H9 (cell line): ENCODE results near the gene RRAD. TPM values are rescaled to one million over a fixed set of nuclear protein-coding genes. Genes with fewer than 3 reads are reported as not detected.

Experiments
- DNase-seq: peaks from one replicate; pipeline ENCODE4 v3.0.0-alpha.2; 2017
- H2AFZ ChIP-seq: one replicate; pipeline ENCODE4 v1.6.1; 2013; ENCODE audit warnings: mild to moderate bottlenecking, low read length, control low read depth, moderate library complexity
- H2AK5ac ChIP-seq: 2 replicates; pipeline ENCODE4 v1.6.1; 2013; ENCODE audit warnings: low read length, control low read depth, mixed read lengths; ENCODE audit not compliant: insufficient read length
- H2BK120ac ChIP-seq: one replicate; pipeline ENCODE4 v1.6.1; 2013; ENCODE audit warnings: low read depth, mild to moderate bottlenecking, low read length, control low read depth, inconsistent platforms; ENCODE audit not compliant: poor library complexity, severe bottlenecking
- H2BK12ac ChIP-seq: 2 replicates; pipeline ENCODE4 v1.6.1; 2013; ENCODE audit warnings: low read length, control low read depth, mixed read lengths, low read depth; ENCODE audit not compliant: insufficient read length
- H2BK15ac ChIP-seq: 2 replicates; pipeline ENCODE4 v1.6.1; 2013; ENCODE audit warnings: low read depth, low read length, control low read depth
- H2BK20ac ChIP-seq: one replicate; pipeline ENCODE4 v1.6.1; 2013; ENCODE audit warnings: low read depth, mild to moderate bottlenecking, low read length, control low read depth, inconsistent platforms; ENCODE audit not compliant: poor library complexity, severe bottlenecking
- H2BK5ac ChIP-seq: 2 replicates; pipeline ENCODE4 v1.6.1; 2013; ENCODE audit warnings: low read length, control low read depth, mixed read lengths; ENCODE audit not compliant: insufficient read length
- H3K14ac ChIP-seq: 2 replicates; pipeline ENCODE4 v1.6.1; 2013; ENCODE audit warnings: low read length, control low read depth; ENCODE audit not compliant: insufficient read depth
- H3K18ac ChIP-seq: 2 replicates; pipeline ENCODE4 v1.6.1; 2013; ENCODE audit warnings: low read depth, mild to moderate bottlenecking, mixed read lengths, low read length, control low read depth; ENCODE audit not compliant: insufficient read length
- H3K23ac ChIP-seq: 2 replicates; pipeline ENCODE4 v1.6.1; 2013; ENCODE audit warnings: low read length, control low read depth, mixed read lengths, low read depth; ENCODE audit not compliant: insufficient read length
- H3K23me2 ChIP-seq: 2 replicates; pipeline ENCODE4 v1.6.1; 2013; ENCODE audit warnings: low read depth, mild to moderate bottlenecking, mixed read lengths, low read length, control low read depth; ENCODE audit not compliant: insufficient read length, poor library complexity, severe bottlenecking
- H3K27ac ChIP-seq: 2 replicates; pipeline ENCODE4 v1.5.1; 2013; ENCODE audit warnings: low read length, control low read depth, mixed read lengths, low read depth; ENCODE audit not compliant: insufficient read length
- H3K27me3 ChIP-seq: 2 replicates; pipeline ENCODE4 v1.6.1; 2013; ENCODE audit warnings: low read length, control low read depth, inconsistent platforms; ENCODE audit not compliant: insufficient read depth
- H3K4ac ChIP-seq: 2 replicates; pipeline ENCODE4 v1.6.1; 2013; ENCODE audit warnings: low read depth, mild to moderate bottlenecking, control low read depth, inconsistent platforms, low read length, moderate library complexity
- H3K4me1 ChIP-seq: 2 replicates; pipeline ENCODE4 v1.6.1; 2013; ENCODE audit warnings: low read length, control low read depth, inconsistent platforms; ENCODE audit not compliant: insufficient read depth
- H3K4me2 ChIP-seq: 2 replicates; pipeline ENCODE4 v1.6.1; 2013; ENCODE audit warnings: low read length, control low read depth, mixed read lengths; ENCODE audit not compliant: insufficient read length, insufficient read depth
- H3K56ac ChIP-seq: 2 replicates; pipeline ENCODE4 v1.6.1; 2013; ENCODE audit warnings: low read depth, mild to moderate bottlenecking, mixed read lengths, low read length, control low read depth; ENCODE audit not compliant: insufficient read length
- H3K79me1 ChIP-seq: 2 replicates; pipeline ENCODE4 v1.6.1; 2013; ENCODE audit warnings: low read depth, mild to moderate bottlenecking, moderate library complexity, low read length, control low read depth, inconsistent platforms; ENCODE audit not compliant: insufficient read depth, poor library complexity, severe bottlenecking
- H3K79me2 ChIP-seq: 2 replicates; pipeline ENCODE4 v1.6.1; 2013; ENCODE audit warnings: low read length, control low read depth, inconsistent platforms; ENCODE audit not compliant: insufficient read depth
- H3K9ac ChIP-seq: 2 replicates; pipeline ENCODE4 v1.6.1; 2013; ENCODE audit warnings: low read length, control low read depth, mixed read lengths; ENCODE audit not compliant: insufficient read length; ENCODE audit errors: extremely low read depth
- H3K9me3 ChIP-seq: one replicate; pipeline ENCODE4 v1.6.1; 2013; ENCODE audit warnings: low read depth, low read length, inconsistent platforms; ENCODE audit not compliant: control insufficient read depth
- H3T11ph ChIP-seq: one replicate; pipeline ENCODE4 v1.6.1; 2013; ENCODE audit warnings: mild to moderate bottlenecking, low read length, control low read depth, inconsistent platforms
- H4K20me1 ChIP-seq: one replicate; pipeline ENCODE4 v1.6.1; 2013; ENCODE audit not compliant: control insufficient read depth, insufficient read length, insufficient read depth
- H4K5ac ChIP-seq: 2 replicates; pipeline ENCODE4 v1.6.1; 2013; ENCODE audit warnings: low read depth, mild to moderate bottlenecking, mixed read lengths, low read length, control low read depth; ENCODE audit not compliant: insufficient read length
- H4K8ac ChIP-seq: replicated peaks from 2 replicates; pipeline ENCODE4 v1.6.1; 2013; ENCODE audit warnings: low read length, control low read depth, mixed read lengths, low read depth; ENCODE audit not compliant: insufficient read length
- H4K91ac ChIP-seq: 2 replicates; pipeline ENCODE4 v1.6.1; 2013; ENCODE audit warnings: low read depth, mild to moderate bottlenecking, moderate library complexity, mixed read lengths, low read length, control low read depth; ENCODE audit not compliant: insufficient read length
- H3K27ac Mint-ChIP-seq, 3 experiments: 2 replicates in 2 of 3; 3 replicates in 1 of 3; pipeline ENCODE4 v1.8.0; 2020 to 2021; ENCODE audit warnings: mixed read lengths in 3 of 3, mild to moderate bottlenecking in 1 of 3, moderate library complexity in 1 of 3
- H3K27me3 Mint-ChIP-seq: 2 replicates; pipeline ENCODE4 v1.8.0; 2021; ENCODE audit warnings: low read depth, mild to moderate bottlenecking, moderate library complexity, mixed read lengths
- H3K36me3 Mint-ChIP-seq, 3 experiments: 2 replicates in 2 of 3; 3 replicates in 1 of 3; pipeline ENCODE4 v1.8.0; 2020 to 2021; ENCODE audit warnings: low read depth in 3 of 3, mixed read lengths in 3 of 3; ENCODE audit not compliant: insufficient read depth in 1 of 3
- H3K4me1 Mint-ChIP-seq, 2 experiments: 2 replicates each; pipeline ENCODE4 v1.8.0; 2020; ENCODE audit warnings: mixed read lengths in 2 of 2
- H3K4me3 Mint-ChIP-seq, 2 experiments: 2 replicates in 1 of 2; 3 replicates in 1 of 2; pipeline ENCODE4 v1.8.0; 2020 to 2021; ENCODE audit warnings: mild to moderate bottlenecking in 2 of 2, mixed read lengths in 2 of 2, moderate library complexity in 1 of 2
- H3K9me3 Mint-ChIP-seq, 2 experiments: 2 replicates in 1 of 2; 3 replicates in 1 of 2; pipeline ENCODE4 v1.8.0; 2020; ENCODE audit warnings: mild to moderate bottlenecking in 2 of 2, mixed read lengths in 2 of 2, moderate library complexity in 1 of 2
- CTCF ChIP-seq: fragments of 200-600 bp; sonication (generic); conservative IDR thresholded peaks from 3 replicates; pipeline ENCODE4 v1.8.0; 2021; ENCODE audit warnings: antibody characterized with exemption, mild to moderate bottlenecking
- WGBS: extraction: QIAGEN DNeasy Blood & Tissue Kit; methylation state at CpG from one replicate; pipeline ENCODE4 v1.1.7; 2013; ENCODE audit warnings: missing lambda C conversion rate, low lambda C conversion rate, mixed read lengths; ENCODE audit not compliant: insufficient read length; ENCODE audit errors: extremely low coverage; 5-methylcytosine and 5-hydroxymethylcytosine counted together
- total RNA-seq: library from RNA; stranded (reverse); gene quantifications from 2 replicates; pipeline ENCODE4 v1.2.1, GENCODE V29; 2021

The RRAD gene
- total RNA-seq, 1 experiment from 2014 or later, result 0.72 TPM

GRCh38 chr16:66904428-66904845 is 20.9 kb downstream of the RRAD start:
- TF ChIP-seq CTCF, result no peak
- Mint-ChIP-seq H3K9me3 (no peaks in the 10 kb centered on the region), H3K36me3 (no peaks in the 10 kb centered on the region), H3K27ac (no peak overlapping the region), H3K27me3 (peaks cover 20% of the 10 kb centered on the region), H3K4me1 (peaks cover 8 to 18% of the 10 kb centered on the region in 2 experiments; a peak in 3 of 4 replicates), H3K4me3 (no peak overlapping the region)
- Histone ChIP-seq H4K20me1 (no peaks in the 10 kb centered on the region), H3K27ac (no peak overlapping the region), H4K5ac (no peak overlapping the region), H2BK120ac (no peak overlapping the region), H3K18ac (no peak overlapping the region), H3T11ph (no peak overlapping the region), H3K9ac (no peak overlapping the region), H3K14ac (no peak overlapping the region), H4K8ac (no peak overlapping the region), H2AK5ac (no peak overlapping the region), H3K4me1 (no peaks in the 10 kb centered on the region), H2BK20ac (no peak overlapping the region), H3K4ac (no peak overlapping the region), H3K79me1 (no peaks in the 10 kb centered on the region), H2BK5ac (no peak overlapping the region), H3K4me2 (no peak overlapping the region), H2AFZ (no peak overlapping the region), H2BK15ac (no peak overlapping the region), H4K91ac (no peak overlapping the region), H3K27me3 (no peaks in the 10 kb centered on the region), H3K23me2 (no peaks in the 10 kb centered on the region), H3K9me3 (no peaks in the 10 kb centered on the region), H3K23ac (no peak overlapping the region), H3K56ac (no peak overlapping the region), H2BK12ac (no peak overlapping the region), H3K79me2 (no peaks in the 10 kb centered on the region)
- WGBS, result no CpG with 5 or more reads among the region's 13 CpGs
- no peak for DNase-seq
